ENCODE measurements around the gene CALHM5.

GRCh38 chr6:116533233-116533957, 22.0 kb downstream of the CALHM5 start:
- TF ChIP-seq CTCF (conservative IDR thresholded peaks at IDR 0.05) (no peak), ZFX (IDR thresholded peaks at IDR 0.05) (no peak)
